Neutrophil (primary cell): ENCODE data around the gene PARD3.

Experiments used
- H3K27ac ChIP-seq: fragments of 200-600 bp; sonication (generic); 2 replicates; pipeline ENCODE4 v1.5.1; 2016; ENCODE audit warnings: mild to moderate bottlenecking, moderate library complexity
- H3K27me3 ChIP-seq: fragments of 200-600 bp; sonication (generic); 2 replicates; pipeline ENCODE4 v1.6.0; 2016; ENCODE audit warnings: mild to moderate bottlenecking
- H3K36me3 ChIP-seq: fragments of 200-600 bp; sonication (generic); 2 replicates; pipeline ENCODE4 v1.5.1; 2017
- H3K4me1 ChIP-seq, 2 experiments: fragments of 200-600 bp in 1 of 2; sonication (generic) in 1 of 2; 1 replicate in 1 of 2; 2 replicates in 1 of 2; pipeline versions ENCODE4 v1.5.1 to v1.6.1; 2013 to 2016; ENCODE audit warnings: low read depth in 1 of 2, low read length in 1 of 2, mild to moderate bottlenecking in 1 of 2, moderate library complexity in 1 of 2; ENCODE audit not compliant: control insufficient read depth in 1 of 2, insufficient read depth in 1 of 2
- H3K4me3 ChIP-seq, 2 experiments: fragments of 200-600 bp in 1 of 2; sonication (generic) in 1 of 2; 1 replicate in 1 of 2; 2 replicates in 1 of 2; pipeline ENCODE4 v1.5.1; 2013 to 2016; ENCODE audit warnings: low read depth in 1 of 2, low read length in 1 of 2, mild to moderate bottlenecking in 1 of 2, moderate library complexity in 1 of 2
- H3K9me3 ChIP-seq: fragments of 200-600 bp; sonication (generic); 2 replicates; pipeline ENCODE4 v1.5.1; 2016
- TF ChIP-seq, protein P1 (sequence below): fragments of 200-600 bp; sonication (generic); IDR thresholded peaks from 2 replicates; pipeline ENCODE4 v1.5.1; 2016; ENCODE audit warnings: antibody characterized with exemption

Gene PARD3

DNA sequence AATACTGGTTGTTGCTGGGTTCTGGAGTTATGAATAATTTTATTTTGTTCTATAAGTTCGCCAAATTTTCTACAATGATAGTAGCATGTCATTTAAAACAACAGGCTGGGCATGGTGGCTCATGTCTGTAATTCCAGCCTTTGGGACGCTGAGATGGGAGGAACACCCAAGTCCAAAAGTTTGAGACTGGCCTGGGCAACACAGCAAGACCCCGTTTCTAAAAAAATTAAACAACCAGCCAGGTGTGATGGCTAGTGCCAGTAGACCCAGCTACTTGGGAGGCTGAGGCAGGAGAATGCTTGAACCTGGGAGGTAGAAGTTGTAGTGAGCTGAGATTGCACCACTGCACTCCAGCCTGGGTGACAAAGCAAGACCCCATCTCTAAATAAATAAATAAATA is 347.7 kb downstream of the PARD3 start:
- no peaks in the 10 kb centered on the region for H3K27me3 ChIP-seq
- no peak overlapping the region for H3K4me3 ChIP-seq

DNA sequence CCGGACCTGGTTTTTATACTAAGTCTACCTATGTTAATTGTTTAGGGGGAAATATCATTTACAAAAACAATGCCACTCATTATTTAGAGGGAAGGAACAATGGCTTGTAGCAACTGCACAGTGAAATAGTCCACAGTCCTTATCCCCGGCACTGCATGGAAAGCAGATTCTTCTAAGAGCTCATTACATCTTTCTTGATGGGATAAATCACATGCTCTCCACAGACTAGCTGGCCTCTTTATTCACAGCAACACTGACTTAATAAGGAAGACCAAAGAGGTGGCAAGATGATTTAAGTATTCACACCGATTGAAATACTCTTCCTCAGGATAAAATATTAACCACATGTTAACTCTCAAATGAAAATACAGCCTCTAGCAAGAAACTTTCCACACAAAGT is 349.4 kb downstream of the PARD3 start:
- TF ChIP-seq, protein P1, sequence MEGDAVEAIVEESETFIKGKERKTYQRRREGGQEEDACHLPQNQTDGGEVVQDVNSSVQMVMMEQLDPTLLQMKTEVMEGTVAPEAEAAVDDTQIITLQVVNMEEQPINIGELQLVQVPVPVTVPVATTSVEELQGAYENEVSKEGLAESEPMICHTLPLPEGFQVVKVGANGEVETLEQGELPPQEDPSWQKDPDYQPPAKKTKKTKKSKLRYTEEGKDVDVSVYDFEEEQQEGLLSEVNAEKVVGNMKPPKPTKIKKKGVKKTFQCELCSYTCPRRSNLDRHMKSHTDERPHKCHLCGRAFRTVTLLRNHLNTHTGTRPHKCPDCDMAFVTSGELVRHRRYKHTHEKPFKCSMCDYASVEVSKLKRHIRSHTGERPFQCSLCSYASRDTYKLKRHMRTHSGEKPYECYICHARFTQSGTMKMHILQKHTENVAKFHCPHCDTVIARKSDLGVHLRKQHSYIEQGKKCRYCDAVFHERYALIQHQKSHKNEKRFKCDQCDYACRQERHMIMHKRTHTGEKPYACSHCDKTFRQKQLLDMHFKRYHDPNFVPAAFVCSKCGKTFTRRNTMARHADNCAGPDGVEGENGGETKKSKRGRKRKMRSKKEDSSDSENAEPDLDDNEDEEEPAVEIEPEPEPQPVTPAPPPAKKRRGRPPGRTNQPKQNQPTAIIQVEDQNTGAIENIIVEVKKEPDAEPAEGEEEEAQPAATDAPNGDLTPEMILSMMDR = no peak
- no peaks in the 10 kb centered on the region for H3K36me3 ChIP-seq
- H3K27ac ChIP-seq = no peak overlapping the region
- no peaks in the 10 kb centered on the region for H3K4me1 ChIP-seq
- H3K4me3 ChIP-seq = no peak overlapping the region
- H3K9me3 ChIP-seq = no peaks in the 10 kb centered on the region
- H3K27me3 ChIP-seq = no peaks in the 10 kb centered on the region

More for the DNA sequence above, 347.7 kb downstream of the PARD3 start:
- Histone ChIP-seq H3K9me3 (no peaks in the 10 kb centered on the region), H3K36me3 (no peaks in the 10 kb centered on the region), H3K4me1 (no peaks in the 10 kb centered on the region), H3K27ac (no peak overlapping the region)
- TF ChIP-seq, protein P1 = no peak

DNA sequence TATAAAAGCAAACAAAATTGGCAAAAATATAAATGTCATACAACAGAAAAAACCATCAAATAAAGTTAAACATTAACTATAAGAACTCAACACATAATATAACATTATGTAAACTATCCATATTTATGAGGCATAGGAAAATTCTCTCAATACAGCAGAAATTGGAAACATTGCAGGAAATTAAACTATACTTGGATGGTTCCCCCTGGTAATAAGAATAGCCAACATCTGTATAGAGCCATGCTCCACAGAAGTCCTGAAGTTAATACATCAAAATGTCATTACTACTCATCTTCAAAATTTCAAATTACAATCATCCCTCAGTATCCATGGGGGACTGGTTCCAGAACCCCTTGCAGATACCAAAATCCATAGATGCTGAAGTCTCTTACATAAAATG is 350.5 kb downstream of the PARD3 start:
- H3K4me1 ChIP-seq = no peaks in the 10 kb centered on the region
- no peaks in the 10 kb centered on the region for H3K9me3 ChIP-seq
- TF ChIP-seq, protein P1 = no peak

DNA sequence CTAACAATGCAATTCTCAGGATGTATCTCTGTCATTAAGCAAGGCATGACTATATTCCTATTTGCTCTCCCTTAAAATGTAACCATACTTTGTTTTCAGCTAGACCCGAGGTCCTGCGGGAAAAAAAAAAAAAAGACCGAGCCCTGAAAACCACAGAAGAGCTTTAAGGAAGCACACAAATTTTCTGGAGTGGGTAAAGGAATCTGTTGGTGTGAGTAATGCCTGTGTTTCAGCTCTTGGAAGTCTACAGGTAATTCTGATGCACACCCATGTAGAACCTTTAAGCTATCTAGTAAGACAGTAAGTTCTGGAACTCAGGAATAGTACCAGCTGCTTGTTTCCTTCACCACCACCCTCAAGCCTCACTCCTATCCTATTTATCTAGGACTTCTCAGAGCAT is 351.1 kb downstream of the PARD3 start:
- Histone ChIP-seq H3K4me1 (no peaks in the 10 kb centered on the region), H3K27ac (no peak overlapping the region), H3K27me3 (no peaks in the 10 kb centered on the region), H3K36me3 (no peaks in the 10 kb centered on the region), H3K9me3 (no peaks in the 10 kb centered on the region), H3K4me3 (no peak overlapping the region)
- TF ChIP-seq, protein P1 = no peak

More for the DNA sequence above, 350.5 kb downstream of the PARD3 start:
- Histone ChIP-seq H3K27me3 (no peaks in the 10 kb centered on the region), H3K4me3 (no peak overlapping the region), H3K27ac (no peak overlapping the region), H3K36me3 (no peaks in the 10 kb centered on the region)

DNA sequence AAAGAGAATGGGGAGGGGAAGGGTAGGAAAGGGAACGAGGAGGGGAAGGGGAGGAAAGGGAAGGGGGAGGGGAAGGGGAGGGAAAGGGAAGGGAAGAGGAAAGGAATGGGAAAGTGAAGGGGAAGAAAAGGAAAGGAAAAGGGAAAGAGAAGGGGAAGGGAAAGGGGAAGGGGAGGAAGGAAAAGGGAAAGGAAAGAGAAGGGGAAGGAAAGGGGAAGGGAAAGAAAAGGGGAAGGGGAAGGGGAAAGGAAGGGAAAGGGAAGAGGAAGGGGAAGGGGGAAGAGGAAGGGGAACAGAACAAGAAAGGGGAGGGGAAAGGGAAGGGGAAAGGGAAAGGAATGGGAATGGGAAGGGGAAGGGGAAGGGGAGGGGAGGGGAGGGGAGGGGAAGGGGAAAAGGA is 352.1 kb downstream of the PARD3 start:
- TF ChIP-seq, protein P1 = no peak
- Histone ChIP-seq H3K9me3 (no peaks in the 10 kb centered on the region), H3K27me3 (no peaks in the 10 kb centered on the region), H3K36me3 (no peaks in the 10 kb centered on the region), H3K4me1 (no peaks in the 10 kb centered on the region), H3K27ac (no peak overlapping the region), H3K4me3 (no peak overlapping the region)

DNA sequence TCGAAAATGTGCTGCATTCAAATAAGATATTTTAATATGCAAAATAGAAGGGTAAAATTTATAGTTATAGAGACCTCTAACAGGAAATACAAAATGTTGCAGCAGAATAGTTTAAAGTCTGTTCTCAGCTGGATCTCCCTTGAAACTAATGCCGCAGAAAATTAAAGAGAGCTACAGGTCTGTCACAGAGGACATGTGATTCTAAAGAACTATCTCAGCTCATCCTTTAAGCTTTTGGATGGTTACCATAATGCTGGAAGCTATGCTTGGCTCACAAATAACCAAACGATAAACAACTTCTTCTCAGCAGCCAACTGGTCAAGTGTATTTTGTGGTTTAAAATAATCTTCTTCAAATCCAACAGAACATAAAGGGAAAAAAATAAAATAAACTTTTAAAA is 353.0 kb downstream of the PARD3 start:
- no peaks in the 10 kb centered on the region for H3K9me3 ChIP-seq
- no peak overlapping the region for H3K4me3 ChIP-seq
- H3K36me3 ChIP-seq = no peaks in the 10 kb centered on the region
- TF ChIP-seq, protein P1 = no peak
- no peaks in the 10 kb centered on the region for H3K27me3 ChIP-seq
- no peaks in the 10 kb centered on the region for H3K4me1 ChIP-seq
- no peak overlapping the region for H3K27ac ChIP-seq
